HL-60 (cell line): ENCODE measurements around the gene MGP.
A peak's percentile ranks its signal among the peaks of the same experiment; 100 is the strongest.

Experiments used
- DNase-seq, 2 experiments: peaks; one replicate each; pipeline ENCODE4 v3.0.0-alpha.2; 2010 to 2020; ENCODE audit warnings: low read depth in 1 of 2, low spot score in 1 of 2
- H3K27ac ChIP-seq: fragments of 250-450 bp; sonication (Bioruptor Pico); replicated peaks from 2 replicates; pipeline ENCODE4 v1.5.1; 2020; ENCODE audit warnings: mild to moderate bottlenecking, moderate library complexity
- H3K27me3 ChIP-seq: fragments of 250-450 bp; sonication (Bioruptor Pico); 2 replicates; pipeline ENCODE4 v1.5.1; 2021; ENCODE audit warnings: mild to moderate bottlenecking, moderate library complexity; ENCODE audit not compliant: insufficient read depth, poor library complexity, severe bottlenecking
- H3K4me3 ChIP-seq: replicated peaks from 2 replicates; pipeline ENCODE4 v1.5.1; 2011; ENCODE audit warnings: mild to moderate bottlenecking, control low read depth, low read length; ENCODE audit not compliant: insufficient read depth
- GABPA ChIP-seq: IDR thresholded peaks from 2 replicates; pipeline ENCODE4 v1.6.1; 2012; ENCODE audit warnings: low read depth
- POLR2AphosphoS5 ChIP-seq: IDR thresholded peaks from 2 replicates; pipeline ENCODE4 v1.6.1; 2012; ENCODE audit warnings: low read depth
- SPI1 ChIP-seq: IDR thresholded peaks from 2 replicates; pipeline ENCODE4 v1.6.1; 2012; ENCODE audit warnings: low read depth, mild to moderate bottlenecking, borderline replicate concordance
- TF ChIP-seq, protein P1 (sequence below): IDR thresholded peaks from 2 replicates; pipeline ENCODE4 v1.6.1; 2012; ENCODE audit warnings: low read depth; ENCODE audit not compliant: insufficient replicate concordance
- TF ChIP-seq, protein P2 (sequence below): IDR thresholded peaks from one replicate; pipeline ENCODE4 v1.5.1; 2011; ENCODE audit warnings: low read length, control low read depth, inconsistent platforms; ENCODE audit not compliant: insufficient read depth

Gene MGP

GRCh38 chr12:14843425-14843887 lies 42.2 kb downstream of the MGP start, which contains the start of gene ART4:
Gene ART4, minus strand, starts transcription at chr12:14843526. Its CDS starts 413 bp downstream, at chr12:14843113.
- Histone ChIP-seq H3K4me3 (no peak within 1 kb of the TSS), H3K27me3 (no peaks in the 10 kb centered on the region), H3K27ac (no peak within 1 kb of the TSS)
- no peak for DNase-seq
- TF ChIP-seq, protein P1, sequence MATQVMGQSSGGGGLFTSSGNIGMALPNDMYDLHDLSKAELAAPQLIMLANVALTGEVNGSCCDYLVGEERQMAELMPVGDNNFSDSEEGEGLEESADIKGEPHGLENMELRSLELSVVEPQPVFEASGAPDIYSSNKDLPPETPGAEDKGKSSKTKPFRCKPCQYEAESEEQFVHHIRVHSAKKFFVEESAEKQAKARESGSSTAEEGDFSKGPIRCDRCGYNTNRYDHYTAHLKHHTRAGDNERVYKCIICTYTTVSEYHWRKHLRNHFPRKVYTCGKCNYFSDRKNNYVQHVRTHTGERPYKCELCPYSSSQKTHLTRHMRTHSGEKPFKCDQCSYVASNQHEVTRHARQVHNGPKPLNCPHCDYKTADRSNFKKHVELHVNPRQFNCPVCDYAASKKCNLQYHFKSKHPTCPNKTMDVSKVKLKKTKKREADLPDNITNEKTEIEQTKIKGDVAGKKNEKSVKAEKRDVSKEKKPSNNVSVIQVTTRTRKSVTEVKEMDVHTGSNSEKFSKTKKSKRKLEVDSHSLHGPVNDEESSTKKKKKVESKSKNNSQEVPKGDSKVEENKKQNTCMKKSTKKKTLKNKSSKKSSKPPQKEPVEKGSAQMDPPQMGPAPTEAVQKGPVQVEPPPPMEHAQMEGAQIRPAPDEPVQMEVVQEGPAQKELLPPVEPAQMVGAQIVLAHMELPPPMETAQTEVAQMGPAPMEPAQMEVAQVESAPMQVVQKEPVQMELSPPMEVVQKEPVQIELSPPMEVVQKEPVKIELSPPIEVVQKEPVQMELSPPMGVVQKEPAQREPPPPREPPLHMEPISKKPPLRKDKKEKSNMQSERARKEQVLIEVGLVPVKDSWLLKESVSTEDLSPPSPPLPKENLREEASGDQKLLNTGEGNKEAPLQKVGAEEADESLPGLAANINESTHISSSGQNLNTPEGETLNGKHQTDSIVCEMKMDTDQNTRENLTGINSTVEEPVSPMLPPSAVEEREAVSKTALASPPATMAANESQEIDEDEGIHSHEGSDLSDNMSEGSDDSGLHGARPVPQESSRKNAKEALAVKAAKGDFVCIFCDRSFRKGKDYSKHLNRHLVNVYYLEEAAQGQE, result peak; percentile 29
- TF ChIP-seq, protein P2, sequence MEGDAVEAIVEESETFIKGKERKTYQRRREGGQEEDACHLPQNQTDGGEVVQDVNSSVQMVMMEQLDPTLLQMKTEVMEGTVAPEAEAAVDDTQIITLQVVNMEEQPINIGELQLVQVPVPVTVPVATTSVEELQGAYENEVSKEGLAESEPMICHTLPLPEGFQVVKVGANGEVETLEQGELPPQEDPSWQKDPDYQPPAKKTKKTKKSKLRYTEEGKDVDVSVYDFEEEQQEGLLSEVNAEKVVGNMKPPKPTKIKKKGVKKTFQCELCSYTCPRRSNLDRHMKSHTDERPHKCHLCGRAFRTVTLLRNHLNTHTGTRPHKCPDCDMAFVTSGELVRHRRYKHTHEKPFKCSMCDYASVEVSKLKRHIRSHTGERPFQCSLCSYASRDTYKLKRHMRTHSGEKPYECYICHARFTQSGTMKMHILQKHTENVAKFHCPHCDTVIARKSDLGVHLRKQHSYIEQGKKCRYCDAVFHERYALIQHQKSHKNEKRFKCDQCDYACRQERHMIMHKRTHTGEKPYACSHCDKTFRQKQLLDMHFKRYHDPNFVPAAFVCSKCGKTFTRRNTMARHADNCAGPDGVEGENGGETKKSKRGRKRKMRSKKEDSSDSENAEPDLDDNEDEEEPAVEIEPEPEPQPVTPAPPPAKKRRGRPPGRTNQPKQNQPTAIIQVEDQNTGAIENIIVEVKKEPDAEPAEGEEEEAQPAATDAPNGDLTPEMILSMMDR, result no peak

- no peak overlapping the region for H3K4me3 ChIP-seq
- no peak overlapping the region for H3K27ac ChIP-seq
- no peak for DNase-seq
- no peaks in the 10 kb centered on the region for H3K27me3 ChIP-seq
- TF ChIP-seq, protein P2, result no peak
- TF ChIP-seq SPI1 (no peak), GABPA (no peak), POLR2AphosphoS5 (no peak)
- TF ChIP-seq, protein P1, result no peak
Observed at GRCh38 chr12:14842315-14842714, 43.3 kb downstream of the MGP start.

GRCh38 chr12:14841761-14842160 lies 43.9 kb downstream of the MGP start:
- DNase-seq, result no peak
- H3K4me3 ChIP-seq, result no peak overlapping the region
- TF ChIP-seq POLR2AphosphoS5 (no peak), GABPA (no peak), SPI1 (no peak)
- TF ChIP-seq, protein P1, result no peak
- TF ChIP-seq, protein P2, result no peak
- no peaks in the 10 kb centered on the region for H3K27me3 ChIP-seq
- no peak overlapping the region for H3K27ac ChIP-seq
